ENCODE results near the gene TMEM14C.

GRCh38 chr6:10681795-10682194 is 41.1 kb upstream of the TMEM14C start:
- TF ChIP-seq CTCF (IDR thresholded peaks at IDR 0.05) (no peak), POLR2A (IDR thresholded peaks at IDR 0.05) (no peak)

Data from heart left ventricle (tissue), 13 donors.